ENCODE data around the gene PRDM5.

DNA sequence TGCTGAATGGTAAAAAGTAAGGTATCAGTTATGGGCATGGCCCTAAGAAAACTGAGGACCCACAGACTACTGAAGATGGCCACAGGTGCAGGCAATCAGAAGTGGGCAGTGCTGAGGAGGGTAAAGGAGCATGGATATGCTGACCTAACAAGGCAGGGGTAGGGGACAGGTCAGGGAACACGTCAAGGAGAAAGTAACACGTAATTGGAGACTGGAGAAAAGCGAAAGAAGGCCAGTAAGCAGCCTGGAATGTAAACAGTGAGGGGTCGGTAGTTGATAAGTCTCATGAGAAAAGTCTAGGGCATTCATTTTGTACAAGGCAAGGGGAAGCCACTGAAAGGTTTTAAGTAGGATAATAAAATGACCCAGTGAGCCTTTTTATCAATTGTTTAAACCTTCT is 153.3 kb downstream of the PRDM5 start:
- TF ChIP-seq CTCF (IDR thresholded peaks at IDR 0.05 in 2 of 3, conservative IDR thresholded peaks at IDR 0.05 in 1 of 3; ENCODE audit: borderline replicate concordance in 1 of 3, insufficient read depth in 1 of 3, low read depth in 2 of 3, low read length in 2 of 3) (no peak), RAD21 (IDR thresholded peaks at IDR 0.05; ENCODE audit: low read depth) (no peak)
